ENCODE results near the gene SEC24A. TPM values are rescaled to one million over a fixed set of nuclear protein-coding genes. Genes with fewer than 3 reads are reported as not detected.
"Not testable (repeated sequence)": the region's sequence is repeated elsewhere in the genome, so short reads cannot be mapped to it uniquely, and the experiment has no call there.

SEC24A gene
- total RNA-seq, 1 donor from 2014 or later, result 18.3 TPM

DNA sequence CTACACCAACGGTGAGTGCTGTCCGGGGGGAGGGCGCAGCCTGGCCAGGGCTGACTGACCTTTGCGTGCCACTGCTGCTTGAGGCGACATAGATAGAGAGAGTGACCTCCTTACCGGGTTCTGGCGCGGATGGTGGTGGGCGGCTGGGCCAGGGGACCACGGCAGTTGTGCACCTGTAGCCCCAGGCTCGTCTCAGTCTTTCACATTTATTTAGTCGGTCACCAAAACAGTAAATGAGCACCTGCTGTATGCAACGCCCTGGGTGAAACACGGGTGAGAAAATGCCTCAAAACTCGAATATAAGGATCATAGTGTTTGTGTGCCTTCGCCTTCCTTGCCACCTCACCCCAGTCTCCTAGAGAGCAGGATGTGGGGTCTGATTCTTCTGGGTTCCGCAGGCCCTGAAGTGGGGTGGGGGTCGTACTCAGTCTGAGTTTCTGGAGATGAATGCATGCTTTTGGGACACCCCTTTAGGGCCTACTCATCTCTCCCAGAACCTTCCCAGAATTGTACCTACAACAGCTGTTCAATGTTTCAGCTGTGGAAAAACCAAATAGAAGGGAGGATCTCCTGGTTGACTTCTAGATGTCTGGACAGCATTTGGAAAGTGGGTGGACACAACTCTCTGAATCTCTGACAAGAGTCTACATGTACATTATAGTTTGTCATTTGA lies 714 bp downstream of the SEC24A start:
- DNase-seq (ENCODE audit: low read depth, low spot score), result no peak

DNA sequence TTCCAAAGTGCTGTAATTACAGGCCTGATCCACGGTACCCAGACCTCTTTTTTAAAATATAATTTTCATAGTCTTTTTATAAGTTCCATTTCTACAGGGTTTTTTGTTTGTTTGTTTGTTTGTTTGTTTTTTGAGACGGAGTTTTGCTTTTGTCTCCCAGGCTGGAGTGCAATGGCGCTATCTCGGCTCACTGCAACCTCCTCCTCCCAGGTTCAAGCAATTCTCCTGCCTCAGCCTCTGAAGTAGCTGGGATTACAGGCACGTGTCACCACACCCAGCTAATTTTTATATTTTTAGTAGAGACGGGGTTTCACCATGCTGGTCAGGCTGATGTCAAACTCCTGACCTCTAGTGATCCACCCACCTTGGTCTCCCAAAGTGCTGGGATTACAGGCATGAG lies 2.1 kb downstream of the SEC24A start:
- DNase-seq (ENCODE audit: low read depth, low spot score), result not testable (repeated sequence)

DNA sequence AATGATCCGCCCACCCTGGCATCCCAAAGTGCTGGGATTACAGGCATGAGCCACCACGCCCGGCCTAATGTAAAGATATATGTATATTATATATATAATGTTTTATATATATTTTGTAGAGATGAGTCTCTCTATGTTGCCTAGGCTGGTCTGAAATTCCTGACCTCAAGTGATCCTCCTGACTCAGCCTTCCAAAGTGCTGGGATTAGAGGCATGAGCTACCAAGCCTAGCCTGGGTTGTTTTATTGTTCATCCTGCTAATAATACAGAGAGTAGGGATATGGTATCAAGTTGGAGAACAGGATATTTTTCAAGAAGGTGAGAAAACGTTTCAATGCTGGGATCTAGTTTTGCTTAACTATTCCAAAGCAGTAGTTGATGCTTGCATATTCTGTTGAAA lies 2.9 kb downstream of the SEC24A start:
- DNase-seq (ENCODE audit: low read depth, low spot score), result no peak

DNA sequence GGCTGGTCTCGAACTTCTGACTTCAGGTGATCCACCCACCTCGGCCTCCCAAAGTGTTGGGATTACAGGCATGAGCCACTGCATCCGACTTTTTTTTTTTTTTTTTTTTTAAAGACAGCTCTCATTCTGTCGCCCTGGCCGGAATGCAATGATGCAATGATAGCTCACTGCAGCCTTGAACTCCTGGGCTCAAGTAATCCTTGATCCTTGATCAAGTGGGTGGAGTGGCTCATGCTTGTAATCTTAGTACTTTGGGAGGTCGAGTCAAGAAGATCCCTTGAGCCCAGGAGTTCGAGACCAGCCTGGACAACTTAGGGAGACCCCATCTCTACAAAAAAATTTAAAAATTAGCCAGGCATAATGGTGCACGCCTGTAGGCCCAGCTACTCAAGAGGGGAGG lies 8.1 kb downstream of the SEC24A start:
- DNase-seq (ENCODE audit: low read depth, low spot score), result no peak

DNA sequence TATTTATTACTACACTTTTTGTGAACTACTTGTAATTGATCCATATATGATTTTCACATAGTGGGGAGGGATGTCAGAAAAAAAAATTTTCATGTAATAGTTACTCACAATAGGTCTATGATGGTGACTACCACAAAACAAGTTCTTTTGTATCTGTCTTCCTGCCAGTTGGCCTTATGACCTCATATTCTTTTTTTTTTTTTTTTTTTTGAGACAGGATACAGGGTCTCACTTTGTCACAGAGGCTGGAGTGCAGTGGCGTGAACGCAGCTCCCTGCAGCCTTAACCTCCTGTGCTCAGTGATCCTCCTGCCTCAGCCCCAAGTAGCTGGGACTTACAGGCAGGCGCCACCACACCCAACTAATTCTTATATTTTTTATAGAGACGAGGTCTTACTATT lies 10.9 kb downstream of the SEC24A start:
- DNase-seq (ENCODE audit: low read depth, low spot score), result no peak

DNA sequence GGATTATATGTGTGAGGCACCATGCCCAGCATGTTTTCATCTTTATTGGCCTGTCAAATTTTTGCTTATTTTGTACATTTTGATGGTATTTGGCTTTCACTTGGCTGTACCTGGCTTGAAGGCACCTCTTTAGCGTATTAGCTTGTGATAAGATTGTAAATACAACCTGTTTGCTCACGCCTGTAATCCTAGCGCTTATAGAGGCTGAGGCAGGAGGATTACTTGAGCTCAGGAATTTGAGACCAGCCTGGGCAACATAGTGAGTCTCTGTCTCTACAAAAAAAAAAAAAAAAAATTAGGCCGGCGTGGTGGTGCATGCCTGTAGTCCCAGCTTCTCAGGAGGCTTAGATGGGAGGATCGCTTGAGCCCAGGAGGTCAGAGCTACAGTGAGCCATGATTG lies 11.3 kb downstream of the SEC24A start:
- no peak for DNase-seq (ENCODE audit: low read depth, low spot score)

DNA sequence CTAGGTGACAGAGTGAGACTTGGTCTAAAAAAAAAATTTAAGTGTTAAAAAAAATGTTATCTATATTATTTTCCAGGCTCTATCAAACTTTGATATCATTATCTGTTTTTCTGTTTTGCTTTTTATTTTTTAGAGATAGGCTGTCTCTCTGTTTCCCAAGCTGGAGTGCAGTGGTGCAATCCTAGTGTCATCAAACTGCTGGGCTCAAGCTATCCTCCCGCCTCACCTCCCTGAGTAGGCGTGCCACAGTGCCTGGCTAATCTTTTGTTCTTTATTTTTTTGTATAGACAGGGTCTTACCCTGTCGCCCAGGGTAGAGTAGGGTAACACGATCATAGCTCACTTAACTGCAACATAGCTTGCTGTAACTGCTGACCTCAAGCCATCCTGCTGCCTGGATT lies 14.4 kb downstream of the SEC24A start:
- no peak for DNase-seq (ENCODE audit: low read depth, low spot score)

DNA sequence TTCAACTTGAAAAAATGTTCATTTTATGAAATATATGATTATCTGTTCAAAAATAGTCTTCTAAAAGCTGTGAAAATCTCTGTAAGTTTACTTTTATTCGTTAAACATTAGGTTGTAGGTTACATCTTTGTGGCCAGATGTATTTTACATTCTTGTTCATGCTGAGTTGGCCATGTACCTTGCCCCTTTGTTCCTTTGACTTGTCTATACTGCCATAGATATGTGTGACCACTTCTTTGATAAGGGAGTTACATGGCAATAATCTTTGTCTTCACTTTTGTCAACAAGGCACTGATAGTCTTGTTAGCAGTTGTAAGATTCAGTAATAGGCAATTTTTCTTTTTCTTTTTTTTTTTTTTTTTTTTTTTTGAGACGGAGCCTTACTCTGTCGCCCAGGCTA lies 15.9 kb downstream of the SEC24A start:
- DNase-seq (ENCODE audit: low read depth, low spot score), result no peak

DNA sequence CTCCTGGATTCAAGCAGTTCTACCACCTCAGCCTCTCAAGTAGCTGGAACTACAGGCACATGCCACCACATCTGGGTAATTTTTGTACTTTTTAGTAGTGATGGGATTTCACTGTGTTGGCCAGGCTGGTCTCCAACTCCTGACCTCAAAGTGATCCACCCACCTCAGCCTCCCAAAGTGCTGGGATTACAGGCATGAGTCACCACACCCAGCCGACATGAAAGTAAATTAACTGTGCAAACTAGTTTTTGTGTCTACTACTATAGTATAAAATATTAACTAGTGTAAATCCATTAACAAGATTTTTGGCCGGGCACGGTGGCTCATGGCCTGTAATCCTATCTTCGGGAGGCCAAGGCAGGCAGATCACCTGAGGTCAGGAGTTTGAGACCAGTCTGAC lies 25.0 kb downstream of the SEC24A start:
- not testable (repeated sequence) for DNase-seq (ENCODE audit: low read depth, low spot score)

DNA sequence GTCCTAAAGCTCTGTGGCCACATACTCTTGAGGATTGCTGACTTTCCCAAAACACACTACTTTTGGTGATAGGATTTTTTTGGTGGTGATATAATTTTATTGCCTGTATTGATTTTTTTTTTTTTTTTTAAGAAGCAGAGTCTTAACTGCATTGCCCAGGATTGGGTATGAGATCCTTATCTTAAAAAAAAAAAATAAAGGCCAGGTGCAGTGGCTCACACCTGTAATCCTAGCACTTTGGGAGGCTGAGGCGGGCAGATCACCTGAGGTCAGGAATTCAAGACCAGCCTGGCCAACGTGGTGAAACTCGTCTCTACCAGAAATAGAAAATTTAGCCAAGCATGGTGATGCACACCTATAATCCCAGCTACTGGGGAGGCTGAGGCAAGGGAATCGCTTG lies 28.8 kb downstream of the SEC24A start:
- not testable (repeated sequence) for DNase-seq (ENCODE audit: low read depth, low spot score)

DNA sequence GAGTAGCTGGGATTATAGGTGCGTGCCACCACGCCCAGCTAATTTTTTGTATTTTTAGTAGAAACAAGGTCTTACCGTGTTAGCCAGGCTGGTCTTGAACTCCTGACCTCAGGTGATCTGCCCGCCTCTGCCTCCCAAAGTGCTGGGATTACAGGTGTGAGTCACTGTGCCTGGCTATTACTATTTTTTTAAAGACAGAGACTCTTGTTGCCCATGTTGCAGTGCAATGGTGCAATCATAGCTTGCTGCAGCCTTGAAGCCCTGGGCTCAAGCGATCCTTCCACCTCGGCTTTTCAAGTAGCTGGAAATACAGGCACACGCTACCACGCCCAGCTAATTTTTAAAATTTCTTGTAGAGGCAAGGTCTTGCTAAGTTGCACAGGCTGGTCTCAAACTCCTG lies 41.6 kb downstream of the SEC24A start:
- DNase-seq (ENCODE audit: low read depth, low spot score), result not testable (repeated sequence)

DNA sequence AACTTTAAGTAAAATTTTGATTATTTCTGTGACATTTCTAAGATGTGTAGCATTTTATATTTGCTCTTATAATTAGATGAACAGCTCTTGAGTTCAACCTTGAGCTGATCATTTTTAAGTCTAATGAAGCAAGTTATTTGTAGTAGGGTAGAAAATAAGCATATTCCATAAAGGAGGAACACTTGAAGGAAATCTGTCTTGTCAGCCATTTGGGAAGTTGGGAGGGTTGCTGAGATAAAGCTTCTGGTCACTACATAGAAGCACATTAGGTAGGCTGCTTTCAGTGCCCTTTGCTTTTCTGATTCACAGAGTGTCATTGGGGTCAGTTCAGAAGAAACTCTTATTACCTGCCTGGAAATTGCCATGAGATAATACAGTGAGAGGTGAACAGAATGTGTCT lies 44.1 kb downstream of the SEC24A start:
- DNase-seq (ENCODE audit: low read depth, low spot score), result no peak

DNA sequence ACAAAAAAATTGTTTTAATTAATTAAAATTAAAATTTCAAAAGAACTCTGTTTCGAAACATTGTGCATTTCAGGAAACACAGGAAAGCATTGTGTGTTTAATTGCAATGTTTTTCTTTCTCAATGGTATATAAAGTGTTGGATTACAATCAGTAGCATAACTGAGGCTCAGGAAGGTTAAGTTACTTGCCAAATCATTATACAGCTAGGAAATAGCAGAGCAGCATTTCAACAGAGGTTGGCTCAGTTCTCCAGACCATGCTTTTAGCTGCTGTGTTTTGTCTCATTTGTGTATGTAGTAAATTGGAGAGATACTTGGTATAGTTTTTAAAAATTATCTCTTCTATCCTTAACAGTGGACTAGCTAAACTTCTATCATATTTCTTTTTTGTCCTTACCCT lies 59.7 kb downstream of the SEC24A start:
- DNase-seq (ENCODE audit: low read depth, low spot score), result no peak

DNA sequence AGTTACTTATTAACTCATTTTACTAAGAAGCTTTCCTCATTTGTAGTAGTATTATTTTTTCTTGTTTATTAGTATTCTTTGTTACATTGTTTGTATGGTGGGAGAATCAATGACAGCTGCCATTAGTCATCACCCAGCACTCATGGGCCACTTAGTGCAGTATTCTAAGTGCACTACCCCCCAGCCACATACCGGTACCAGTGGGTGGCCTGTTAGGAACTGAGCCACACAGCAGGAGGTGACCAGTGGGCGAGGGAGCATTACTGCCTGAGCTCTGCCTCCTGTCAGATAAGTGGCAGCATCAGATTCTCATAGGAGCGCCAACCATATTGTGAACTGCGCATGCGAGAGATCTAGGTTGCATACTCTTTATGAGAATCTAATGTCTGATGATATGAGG lies 65.5 kb downstream of the SEC24A start:
- DNase-seq (ENCODE audit: low read depth, low spot score), result no peak

DNA sequence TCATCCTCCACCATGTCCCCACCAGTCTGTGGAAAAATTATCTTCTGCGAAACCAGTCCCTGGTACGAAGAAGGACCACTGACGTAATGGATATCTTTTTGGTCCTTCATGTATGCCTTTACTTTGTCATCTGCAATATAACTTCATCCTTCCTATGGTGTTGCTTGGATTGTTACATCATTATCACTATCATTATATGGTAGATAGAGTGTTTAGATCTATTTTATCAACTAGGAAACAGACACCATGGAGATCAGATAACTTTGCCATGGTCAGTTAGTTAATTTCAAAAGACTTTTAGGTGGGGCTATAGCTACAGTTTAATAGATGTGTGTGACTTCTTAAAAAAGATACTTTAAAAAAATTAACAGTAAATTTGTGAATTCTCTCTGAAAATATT lies 66.0 kb downstream of the SEC24A start:
- DNase-seq (ENCODE audit: low read depth, low spot score), result no peak

DNA sequence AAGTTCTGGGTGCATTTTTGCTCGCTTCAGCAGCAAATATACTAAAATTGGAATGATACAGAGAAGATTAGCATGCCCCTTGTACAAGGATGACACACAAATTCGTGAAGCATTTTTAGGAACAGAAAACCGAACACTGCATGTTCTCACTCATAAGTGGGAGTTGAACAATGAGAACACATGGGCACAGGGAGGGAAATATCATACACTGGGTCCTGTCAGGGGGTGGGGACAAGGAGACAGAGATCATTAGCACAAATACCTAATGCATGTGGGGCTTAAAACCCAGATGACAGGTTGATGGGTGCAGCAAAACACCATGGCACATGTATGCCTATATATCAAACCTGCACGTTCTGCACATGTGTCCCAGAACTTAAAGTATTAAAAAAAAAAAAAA lies 66.9 kb downstream of the SEC24A start:
- not testable (repeated sequence) for DNase-seq (ENCODE audit: low read depth, low spot score)

DNA sequence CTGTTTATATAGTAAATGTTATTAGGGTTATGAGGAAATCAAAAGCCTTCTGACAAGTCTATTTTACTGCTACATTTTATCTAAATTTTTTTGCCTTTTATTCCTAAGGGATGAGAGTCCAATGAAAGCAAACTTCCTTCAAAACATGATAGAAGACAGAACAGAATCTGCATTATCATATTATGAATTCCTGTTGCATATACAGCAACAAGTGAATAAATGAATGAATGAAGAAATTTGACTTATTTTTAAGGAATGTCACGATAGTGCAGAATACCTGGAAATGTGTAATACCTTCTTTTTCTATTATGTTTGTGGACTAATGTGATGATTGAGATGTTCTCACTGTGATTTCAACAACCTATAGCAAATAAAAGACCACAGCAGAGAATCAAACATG lies 76.3 kb downstream of the SEC24A start:
- no peak for DNase-seq (ENCODE audit: low read depth, low spot score)

DNA sequence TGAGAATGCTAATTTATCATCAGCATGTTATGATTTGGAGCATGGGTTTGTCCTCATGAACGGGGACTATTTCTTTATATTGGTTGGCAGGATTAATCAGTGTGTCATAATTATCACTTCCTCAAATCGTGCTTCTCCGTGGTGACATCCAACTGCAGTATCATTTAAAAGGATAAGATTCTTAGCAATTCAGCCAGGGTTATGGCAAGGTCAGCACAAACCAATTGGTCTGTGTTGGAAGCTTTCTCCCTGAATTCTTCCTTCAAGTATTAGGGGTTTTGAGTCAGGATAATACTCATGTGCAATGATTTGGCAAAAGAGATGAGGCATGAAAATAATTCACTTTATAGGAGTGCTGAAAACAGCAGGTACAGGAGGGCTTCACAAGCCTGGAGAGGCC lies 84.2 kb downstream of the SEC24A start:
- no peak for DNase-seq (ENCODE audit: low read depth, low spot score)

DNA sequence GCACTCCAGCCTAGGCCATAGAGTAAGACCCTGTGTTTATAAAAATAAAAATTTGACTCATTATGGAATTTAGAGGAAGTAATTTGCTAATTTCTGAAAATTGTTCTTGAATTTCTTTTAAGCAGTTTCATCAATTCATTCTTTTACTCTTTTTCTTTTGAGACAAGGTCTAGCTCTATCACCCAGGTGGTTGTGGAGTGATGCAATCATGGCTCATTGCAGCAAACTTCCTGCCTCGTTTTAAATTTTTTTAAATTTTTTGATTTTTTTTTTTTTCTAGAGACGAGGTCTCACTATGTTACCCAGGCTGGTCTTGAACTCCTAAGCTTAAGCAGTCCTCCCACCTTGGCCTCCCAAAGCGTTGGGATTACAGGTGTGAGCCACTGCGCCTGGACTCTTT lies 86.7 kb downstream of the SEC24A start:
- DNase-seq (ENCODE audit: low read depth, low spot score), result no peak

DNA sequence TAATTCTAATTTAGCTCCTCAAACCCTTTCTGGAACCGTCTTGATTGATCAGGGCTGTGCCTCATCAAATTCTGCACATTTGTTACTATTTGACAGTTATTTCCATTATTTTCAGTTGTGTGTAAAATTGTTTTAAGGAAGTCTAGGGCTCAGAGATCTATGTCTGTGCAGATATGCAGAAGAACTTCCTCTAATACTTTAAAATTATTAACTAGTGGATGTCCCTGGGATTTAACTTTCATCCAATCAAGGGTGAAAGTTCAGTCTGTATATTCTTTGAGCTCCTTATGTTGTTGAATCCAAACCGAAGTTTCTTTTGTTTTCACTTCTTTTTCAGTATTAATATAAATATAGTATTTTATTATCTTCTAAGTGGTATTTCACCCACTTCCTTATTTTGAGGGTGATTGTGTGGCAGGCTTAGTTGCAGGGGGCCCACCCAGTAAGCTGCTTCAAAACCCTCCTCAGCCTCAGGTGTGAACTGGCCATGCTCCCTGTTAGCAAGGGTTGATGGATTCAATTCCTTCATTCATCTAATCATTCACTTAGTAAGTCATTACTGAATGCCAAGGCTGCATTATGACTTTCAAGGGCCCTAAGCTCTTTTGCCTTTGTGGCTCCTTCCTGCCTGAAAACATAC lies 87.7 kb downstream of the SEC24A start:
- DNase-seq (ENCODE audit: low read depth, low spot score), result no peak

DNA sequence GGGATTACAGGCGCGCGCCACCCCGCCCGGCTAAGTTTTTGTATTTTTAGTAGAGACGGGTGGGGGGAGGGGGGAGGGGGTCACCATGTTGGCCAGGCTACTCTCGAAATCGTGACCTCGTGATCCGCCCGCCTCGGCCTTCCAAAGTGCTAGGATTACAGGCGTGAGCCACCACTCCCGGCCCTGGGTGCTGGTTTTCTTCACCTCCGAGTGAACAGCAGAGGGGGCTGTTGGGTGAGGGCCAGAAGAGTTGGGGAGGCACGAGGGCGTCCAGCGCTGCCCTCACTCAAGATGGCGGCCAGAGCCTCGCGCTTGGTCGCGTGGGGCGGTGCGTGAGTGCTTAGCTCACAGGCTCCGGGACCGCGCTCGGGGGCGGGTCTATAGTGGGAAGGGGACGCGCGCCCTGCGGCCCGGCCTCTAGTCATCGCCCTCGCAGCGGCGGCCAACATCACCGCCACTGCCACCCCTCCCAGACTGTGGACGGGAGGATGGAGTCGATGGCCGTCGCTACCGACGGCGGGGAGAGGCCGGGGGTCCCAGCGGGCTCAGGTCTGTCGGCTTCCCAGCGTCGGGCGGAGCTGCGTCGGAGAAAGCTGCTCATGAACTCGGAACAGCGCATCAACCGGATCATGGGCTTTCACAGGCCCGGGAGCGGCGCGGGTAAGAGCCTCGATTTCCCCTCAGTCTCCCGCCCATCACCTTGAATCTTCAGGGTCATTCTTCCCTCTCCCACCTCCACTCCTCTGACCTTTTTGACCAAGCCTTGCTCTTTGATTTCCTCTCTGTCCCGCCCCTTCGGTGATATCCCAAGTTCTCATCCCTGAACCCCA lies 89.8 kb downstream of the SEC24A start, which contains the start of gene CAMLG:
Gene CAMLG, plus strand, starts transcription at position 416 of the 830 bp plus-strand sequence. Its CDS starts 73 bp downstream, at position 489.
- DNase-seq (ENCODE audit: low read depth, low spot score), result peak; percentile 95

DNA sequence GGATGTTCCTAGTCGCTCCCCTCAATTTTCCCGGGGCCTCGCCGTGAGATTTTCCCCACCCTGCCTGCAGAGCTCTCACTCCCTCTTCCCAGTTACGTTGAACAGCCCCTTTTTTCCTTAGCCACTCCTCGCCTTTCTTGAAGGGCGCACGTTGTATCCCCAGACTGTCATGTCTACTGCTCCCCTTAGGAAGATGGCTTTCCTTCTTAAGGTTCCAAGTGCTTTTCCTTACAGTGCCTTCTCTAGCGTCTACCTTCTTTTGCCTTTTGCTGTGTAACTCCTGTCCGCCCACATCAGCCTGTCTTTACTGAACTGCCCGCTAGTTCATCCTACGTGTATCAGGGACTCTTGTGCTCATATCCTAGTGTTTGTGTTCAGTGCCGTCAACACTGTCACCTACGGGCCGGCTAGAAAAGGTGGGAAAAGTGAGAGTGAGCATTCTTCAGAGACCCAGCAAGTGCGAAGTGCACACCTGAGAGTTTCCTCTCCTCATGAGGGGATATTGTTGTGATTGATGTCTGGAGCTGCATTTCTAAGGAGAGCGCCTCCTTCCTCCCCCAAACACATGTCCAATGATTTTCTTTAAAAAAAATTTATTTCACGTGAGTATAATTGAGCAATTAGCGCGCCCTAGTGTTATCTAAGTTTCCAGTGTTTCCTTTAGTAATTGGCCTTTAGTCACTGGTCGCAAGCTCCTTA lies 90.5 kb downstream of the SEC24A start:
- no peak for DNase-seq (ENCODE audit: low read depth, low spot score)

Measured in pulmonary artery endothelial cell (primary cell).